DND-41 (cell line): Measurements from ENCODE around the gene KCNT1.

ENCODE experiments used
- EZH2 ChIP-seq: IDR thresholded peaks from 3 replicates; pipeline ENCODE4 v1.6.1; 2012; ENCODE audit warnings: borderline replicate concordance, low read depth, mild to moderate bottlenecking, moderate library complexity, low read length, inconsistent platforms; ENCODE audit not compliant: severe bottlenecking
- TF ChIP-seq, protein P1 (sequence below): IDR thresholded peaks from 2 replicates; pipeline ENCODE4 v1.5.1; 2012; ENCODE audit warnings: borderline replicate concordance, low read length, moderate library complexity, mild to moderate bottlenecking; ENCODE audit not compliant: poor library complexity, severe bottlenecking; ENCODE audit errors: extremely low read depth

DNA sequence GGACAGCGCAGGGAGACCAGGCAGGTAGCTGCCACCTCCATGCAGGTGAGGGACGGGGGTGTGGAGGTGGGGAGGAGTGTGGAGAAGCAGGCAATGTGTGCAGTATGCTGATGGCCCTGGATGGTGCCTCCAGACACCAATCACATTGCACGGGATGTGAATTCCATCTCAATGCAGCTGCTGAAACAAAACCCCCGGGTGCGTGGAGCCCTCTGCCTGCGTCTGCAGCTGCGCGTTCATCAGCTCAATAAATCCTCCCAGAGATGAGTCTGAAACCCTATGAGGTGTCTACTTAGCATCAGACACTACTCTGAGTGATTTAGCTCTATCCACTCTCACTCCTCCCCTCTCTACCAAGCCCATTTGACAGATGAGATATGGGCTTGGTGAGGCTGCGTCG, 13.0 kb upstream of the KCNT1 start:
- TF ChIP-seq, protein P1, sequence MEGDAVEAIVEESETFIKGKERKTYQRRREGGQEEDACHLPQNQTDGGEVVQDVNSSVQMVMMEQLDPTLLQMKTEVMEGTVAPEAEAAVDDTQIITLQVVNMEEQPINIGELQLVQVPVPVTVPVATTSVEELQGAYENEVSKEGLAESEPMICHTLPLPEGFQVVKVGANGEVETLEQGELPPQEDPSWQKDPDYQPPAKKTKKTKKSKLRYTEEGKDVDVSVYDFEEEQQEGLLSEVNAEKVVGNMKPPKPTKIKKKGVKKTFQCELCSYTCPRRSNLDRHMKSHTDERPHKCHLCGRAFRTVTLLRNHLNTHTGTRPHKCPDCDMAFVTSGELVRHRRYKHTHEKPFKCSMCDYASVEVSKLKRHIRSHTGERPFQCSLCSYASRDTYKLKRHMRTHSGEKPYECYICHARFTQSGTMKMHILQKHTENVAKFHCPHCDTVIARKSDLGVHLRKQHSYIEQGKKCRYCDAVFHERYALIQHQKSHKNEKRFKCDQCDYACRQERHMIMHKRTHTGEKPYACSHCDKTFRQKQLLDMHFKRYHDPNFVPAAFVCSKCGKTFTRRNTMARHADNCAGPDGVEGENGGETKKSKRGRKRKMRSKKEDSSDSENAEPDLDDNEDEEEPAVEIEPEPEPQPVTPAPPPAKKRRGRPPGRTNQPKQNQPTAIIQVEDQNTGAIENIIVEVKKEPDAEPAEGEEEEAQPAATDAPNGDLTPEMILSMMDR = no peak
- no peak for TF ChIP-seq EZH2
